ENCODE data around the gene ROR2. TPM values are rescaled to one million over a fixed set of nuclear protein-coding genes. Genes with fewer than 3 reads are reported as not detected.

ROR2 gene
- polyA plus RNA-seq, 3 donors, result not detected

DNA sequence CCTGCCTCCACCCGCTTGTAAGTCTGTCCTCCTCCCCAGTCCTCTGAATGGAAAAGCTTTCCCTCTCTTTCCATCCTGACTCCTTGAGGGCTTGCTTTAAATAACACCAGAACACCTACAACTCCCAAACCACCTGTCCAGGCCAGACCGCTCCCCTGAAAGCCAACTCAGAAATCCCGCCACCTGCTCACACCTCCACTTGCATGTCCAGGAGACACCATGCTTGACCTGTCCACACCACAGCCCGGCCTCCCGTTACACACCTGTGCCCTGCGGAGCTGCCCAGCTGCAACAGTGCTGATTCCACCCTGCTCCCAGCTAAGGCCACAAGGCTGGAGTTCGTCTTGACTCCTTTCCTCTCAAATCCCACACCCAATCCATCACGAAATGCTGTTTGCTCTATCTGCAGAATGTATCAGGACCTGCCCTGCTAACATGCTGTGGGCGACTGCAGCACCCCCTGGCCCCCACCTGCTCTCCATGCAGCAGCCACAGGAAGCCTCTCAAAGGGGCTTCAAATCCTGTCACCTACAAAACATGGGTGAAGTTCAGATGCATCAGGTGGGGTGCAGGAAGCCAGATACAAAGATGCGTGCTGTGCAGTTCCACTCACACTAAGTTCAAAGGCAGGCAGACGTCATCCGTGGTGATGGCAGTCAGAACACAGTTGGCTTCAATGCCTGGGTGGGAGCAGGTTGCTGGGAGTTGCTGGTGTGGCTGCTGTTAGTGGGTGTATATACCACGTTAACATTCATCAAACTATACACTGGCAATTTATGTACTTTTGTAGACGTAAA, 166.0 kb downstream of the ROR2 start:
- Mint-ChIP-seq H3K27me3 (ENCODE audit: low read depth in 3 of 3) (peaks cover 4 to 9% (median 7%) of the 10 kb centered on the region in 3 donors), H3K27ac (peak overlapping the region in 1 of 7 donors; percentile 70), H3K4me1 (no peaks in the 10 kb centered on the region), H3K36me3 (no peaks in the 10 kb centered on the region), H3K4me3 (no peak overlapping the region), H3K9me3 (peaks cover 0 to 10% (median 3%) of the 10 kb centered on the region in 7 donors)
- Histone ChIP-seq H3K4me1 (ENCODE audit: control insufficient read depth in 1 of 2, insufficient read depth in 2 of 2, low read length in 2 of 2) (no peaks in the 10 kb centered on the region), H3K9me3 (replicated peaks in 1 of 2; ENCODE audit: control insufficient read depth in 1 of 2, insufficient read depth in 1 of 2, low read length in 2 of 2) (no peaks in the 10 kb centered on the region), H3K4me2 (replicated peaks; ENCODE audit: extremely low read depth, low read length, poor library complexity, severe bottlenecking) (no peak overlapping the region), H2AFZ (ENCODE audit: insufficient read depth, low read depth, low read length, poor library complexity, severe bottlenecking) (no peak overlapping the region), H3K36me3 (replicated peaks in 1 of 2; ENCODE audit: control insufficient read depth in 1 of 2, insufficient read depth in 2 of 2, low read length in 2 of 2) (no peaks in the 10 kb centered on the region), H3K9ac (ENCODE audit: insufficient read depth, low read length, poor library complexity, severe bottlenecking) (no peak overlapping the region), H3K27me3 (ENCODE audit: control insufficient read depth in 2 of 2, insufficient read depth in 2 of 2, low read length in 2 of 2) (no peaks in the 10 kb centered on the region), H3K79me2 (ENCODE audit: insufficient read depth, low read length) (no peaks in the 10 kb centered on the region), H3K27ac (ENCODE audit: low read depth in 1 of 2, low read length in 2 of 2) (no peak overlapping the region), H4K20me1 (ENCODE audit: insufficient read depth, low read length) (no peaks in the 10 kb centered on the region), H3K4me3 (replicated peaks in 1 of 3; ENCODE audit: low read depth in 2 of 3, low read length in 3 of 3) (no peak overlapping the region)
- intact Hi-C loops (cut with micrococcal nuclease), result no loop called here
- WGBS (ENCODE audit: insufficient coverage), result 94% methylated on average over 9 of the region's 14 CpGs
- TF ChIP-seq, protein P1, sequence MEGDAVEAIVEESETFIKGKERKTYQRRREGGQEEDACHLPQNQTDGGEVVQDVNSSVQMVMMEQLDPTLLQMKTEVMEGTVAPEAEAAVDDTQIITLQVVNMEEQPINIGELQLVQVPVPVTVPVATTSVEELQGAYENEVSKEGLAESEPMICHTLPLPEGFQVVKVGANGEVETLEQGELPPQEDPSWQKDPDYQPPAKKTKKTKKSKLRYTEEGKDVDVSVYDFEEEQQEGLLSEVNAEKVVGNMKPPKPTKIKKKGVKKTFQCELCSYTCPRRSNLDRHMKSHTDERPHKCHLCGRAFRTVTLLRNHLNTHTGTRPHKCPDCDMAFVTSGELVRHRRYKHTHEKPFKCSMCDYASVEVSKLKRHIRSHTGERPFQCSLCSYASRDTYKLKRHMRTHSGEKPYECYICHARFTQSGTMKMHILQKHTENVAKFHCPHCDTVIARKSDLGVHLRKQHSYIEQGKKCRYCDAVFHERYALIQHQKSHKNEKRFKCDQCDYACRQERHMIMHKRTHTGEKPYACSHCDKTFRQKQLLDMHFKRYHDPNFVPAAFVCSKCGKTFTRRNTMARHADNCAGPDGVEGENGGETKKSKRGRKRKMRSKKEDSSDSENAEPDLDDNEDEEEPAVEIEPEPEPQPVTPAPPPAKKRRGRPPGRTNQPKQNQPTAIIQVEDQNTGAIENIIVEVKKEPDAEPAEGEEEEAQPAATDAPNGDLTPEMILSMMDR (IDR thresholded peaks at IDR 0.05), result no peak
- DNase-seq, result no peak

DNA sequence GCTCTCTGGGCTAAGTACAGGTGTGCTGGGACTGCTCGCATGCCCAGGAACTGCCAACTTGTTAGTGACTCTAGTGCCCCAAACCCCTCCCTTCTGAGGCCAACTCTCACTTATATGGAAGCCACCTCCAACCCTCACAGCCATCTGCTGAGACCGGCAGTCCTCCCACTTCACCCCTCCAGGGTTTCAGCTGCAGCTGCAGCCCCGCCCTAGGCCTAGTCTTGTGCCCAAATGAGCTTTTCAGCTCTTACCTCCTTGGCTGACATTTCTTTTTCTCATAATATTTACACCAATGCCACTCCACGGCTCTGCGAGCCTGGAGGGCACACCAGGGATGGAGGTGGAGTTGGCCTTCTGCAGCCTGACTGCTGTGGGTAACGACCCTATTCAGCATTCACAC, 166.6 kb downstream of the ROR2 start:
- Histone ChIP-seq H3K4me1 (ENCODE audit: control insufficient read depth in 1 of 2, insufficient read depth in 2 of 2, low read length in 2 of 2) (no peaks in the 10 kb centered on the region), H3K79me2 (ENCODE audit: insufficient read depth, low read length) (no peaks in the 10 kb centered on the region), H3K36me3 (replicated peaks in 1 of 2; ENCODE audit: control insufficient read depth in 1 of 2, insufficient read depth in 2 of 2, low read length in 2 of 2) (no peaks in the 10 kb centered on the region), H3K9me3 (replicated peaks in 1 of 2; ENCODE audit: control insufficient read depth in 1 of 2, insufficient read depth in 1 of 2, low read length in 2 of 2) (no peaks in the 10 kb centered on the region), H3K27ac (ENCODE audit: low read depth in 1 of 2, low read length in 2 of 2) (no peak overlapping the region), H3K4me2 (replicated peaks; ENCODE audit: extremely low read depth, low read length, poor library complexity, severe bottlenecking) (no peak overlapping the region), H2AFZ (ENCODE audit: insufficient read depth, low read depth, low read length, poor library complexity, severe bottlenecking) (no peak overlapping the region), H3K9ac (ENCODE audit: insufficient read depth, low read length, poor library complexity, severe bottlenecking) (no peak overlapping the region), H4K20me1 (ENCODE audit: insufficient read depth, low read length) (no peaks in the 10 kb centered on the region), H3K27me3 (ENCODE audit: control insufficient read depth in 2 of 2, insufficient read depth in 2 of 2, low read length in 2 of 2) (no peaks in the 10 kb centered on the region), H3K4me3 (replicated peaks in 1 of 3; ENCODE audit: low read depth in 2 of 3, low read length in 3 of 3) (no peak overlapping the region)
- H3K4me1 Mint-ChIP-seq, result no peaks in the 10 kb centered on the region
- H3K36me3 Mint-ChIP-seq, result no peaks in the 10 kb centered on the region
- H3K9me3 Mint-ChIP-seq, result peaks cover 0 to 7% (median 3%) of the 10 kb centered on the region in 7 donors
- TF ChIP-seq, protein P1 (IDR thresholded peaks at IDR 0.05), result no peak
- intact Hi-C loops (cut with micrococcal nuclease), result no loop called here
- no peak overlapping the region for H3K4me3 Mint-ChIP-seq
- H3K27ac Mint-ChIP-seq, result no peak overlapping the region
- H3K27me3 Mint-ChIP-seq (ENCODE audit: low read depth in 3 of 3), result peaks cover 4 to 9% (median 5%) of the 10 kb centered on the region in 3 donors
- 100% methylated on average over 4 of the region's 6 CpGs for WGBS (ENCODE audit: insufficient coverage)
- no peak for DNase-seq
